SK-N-SH (cell line): ENCODE measurements around the gene WWC2.

Source experiments
- CTCF ChIP-seq: fragments of 200-600 bp; sonication (generic); IDR thresholded peaks from 2 replicates; pipeline ENCODE4 v1.6.1; 2017; ENCODE audit warnings: antibody characterized with exemption, mild to moderate bottlenecking, moderate library complexity
- EZH2phosphoT487 ChIP-seq: fragments of 200-600 bp; sonication (generic); IDR thresholded peaks from 2 replicates; pipeline ENCODE4 v1.6.1; 2017; ENCODE audit warnings: low read depth, mixed run types, mild to moderate bottlenecking, antibody characterized with exemption, moderate library complexity, borderline replicate concordance
- FOXM1 ChIP-seq: IDR thresholded peaks from 2 replicates; pipeline ENCODE4 v1.4.0; 2012; ENCODE audit warnings: low read depth, mild to moderate bottlenecking
- GABPA ChIP-seq: IDR thresholded peaks from 2 replicates; pipeline ENCODE4 v1.4.0; 2012; ENCODE audit warnings: low read depth, mild to moderate bottlenecking
- RFX5 ChIP-seq: IDR thresholded peaks from 2 replicates; pipeline ENCODE4 v1.6.1; 2012; ENCODE audit warnings: mild to moderate bottlenecking, improper control_type of control experiment, low read length
- SMC3 ChIP-seq: IDR thresholded peaks from 2 replicates; pipeline ENCODE4 v1.6.1; 2012; ENCODE audit warnings: low read depth, low read length, improper control_type of control experiment
- TCF12 ChIP-seq: IDR thresholded peaks from 2 replicates; pipeline ENCODE4 v1.4.0; 2012
- TEAD4 ChIP-seq: IDR thresholded peaks from 2 replicates; pipeline ENCODE4 v1.4.0; 2012; ENCODE audit warnings: mild to moderate bottlenecking, borderline replicate concordance; ENCODE audit not compliant: insufficient read depth
- YY1 ChIP-seq: IDR thresholded peaks from 2 replicates; pipeline ENCODE4 v1.4.0; 2012; ENCODE audit warnings: low read depth, mild to moderate bottlenecking

- TF ChIP-seq CTCF, result no peak
- TF ChIP-seq YY1, result no peak
- no peak for TF ChIP-seq TCF12
- TF ChIP-seq RFX5, result no peak
- TF ChIP-seq EZH2phosphoT487, result no peak
- TF ChIP-seq GABPA, result no peak
- TF ChIP-seq FOXM1, result no peak
- TF ChIP-seq TEAD4, result no peak
- no peak for TF ChIP-seq SMC3
Measured at GRCh38 chr4:183321516-183321915, 222.5 kb downstream of the WWC2 start.
